Vagina (tissue), 2 donors: ENCODE results near the gene LLGL1.

Experiments
- CTCF ChIP-seq, 3 experiments: fragments of 450-650 bp in 2 of 3; fragments of 200-600 bp in 1 of 3; sonication (generic) in 1 of 3; IDR thresholded peaks; one replicate each; pipeline ENCODE4 v1.5.1; 2017 to 2019; ENCODE audit warnings: antibody characterized with exemption in 3 of 3, mild to moderate bottlenecking in 2 of 3, moderate library complexity in 2 of 3
- POLR2A ChIP-seq, 2 donors: fragments of 450-650 bp; IDR thresholded peaks; one replicate each; pipeline ENCODE4 v1.6.1; 2017; ENCODE audit warnings: antibody characterized with exemption in 2 of 2, mild to moderate bottlenecking in 2 of 2, moderate library complexity in 2 of 2
- POLR2AphosphoS5 ChIP-seq, 2 donors: sonication (generic); formaldehyde crosslinking; IDR thresholded peaks; one replicate each; pipeline ENCODE4 v1.9.0; 2017; ENCODE audit warnings: antibody characterized with exemption in 2 of 2, mild to moderate bottlenecking in 2 of 2, low read depth in 1 of 2; ENCODE audit not compliant: insufficient read depth in 1 of 2

DNA sequence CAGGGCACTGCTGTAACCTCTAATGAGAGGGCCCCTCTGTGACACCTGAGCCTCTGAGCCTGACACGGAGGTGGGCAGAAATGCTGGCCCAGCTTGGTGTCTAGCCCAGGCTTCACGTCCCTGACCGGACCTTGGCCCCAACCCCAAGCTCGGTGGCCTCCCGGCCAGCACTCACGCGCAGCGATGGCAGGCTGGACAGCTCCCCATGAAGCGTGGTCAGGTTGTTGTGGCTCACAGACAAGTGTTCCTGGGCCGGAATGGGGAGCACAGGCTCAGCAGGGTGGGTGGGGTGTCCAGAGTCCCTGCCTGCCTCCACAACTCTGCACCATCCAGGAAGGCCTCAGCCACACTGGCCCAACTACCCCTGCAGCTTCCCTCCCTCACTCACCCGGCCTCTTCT is 30.9 kb downstream of the LLGL1 start:
- TF ChIP-seq POLR2AphosphoS5 (IDR thresholded peaks at IDR 0.05; ENCODE audit: insufficient read depth in 1 of 2, low read depth in 1 of 2) (no peak), CTCF (IDR thresholded peaks at IDR 0.05) (no peak), POLR2A (IDR thresholded peaks at IDR 0.05) (no peak)
